Iris pigment epithelial cell (primary cell): Measurements from ENCODE around the gene TCERG1L.

Experiments
- DNase-seq: peaks from one replicate; pipeline ENCODE4 v3.0.0-alpha.2; 2011; ENCODE audit warnings: low read depth

TCERG1L gene

GRCh38 chr10:131227163-131227740, 84.3 kb downstream of the TCERG1L start:
- no peak for DNase-seq

GRCh38 chr10:131226446-131227162, 84.9 kb downstream of the TCERG1L start:
- no peak for DNase-seq

- DNase-seq: no peak
Observed at GRCh38 chr10:131224106-131224505, 87.4 kb downstream of the TCERG1L start.

- no peak for DNase-seq
Observed at GRCh38 chr10:131223422-131223821, 88.1 kb downstream of the TCERG1L start.

GRCh38 chr10:131222986-131223385, 88.5 kb downstream of the TCERG1L start:
- DNase-seq: no peak

- peak; percentile 12 for DNase-seq
Observed at GRCh38 chr10:131221632-131222277, 89.8 kb downstream of the TCERG1L start.

GRCh38 chr10:131220601-131221171, 90.8 kb downstream of the TCERG1L start:
- DNase-seq: no peak

- no peak for DNase-seq
Observed at GRCh38 chr10:131219955-131220489, 91.5 kb downstream of the TCERG1L start.

- no peak for DNase-seq
Observed at GRCh38 chr10:131219584-131219886, 92.0 kb downstream of the TCERG1L start.

GRCh38 chr10:131218811-131219583, 92.5 kb downstream of the TCERG1L start:
- no peak for DNase-seq

GRCh38 chr10:131216681-131217230, 94.8 kb downstream of the TCERG1L start:
- DNase-seq: no peak

GRCh38 chr10:131215776-131216175, 95.7 kb downstream of the TCERG1L start:
- no peak for DNase-seq

GRCh38 chr10:131214521-131215244, 96.8 kb downstream of the TCERG1L start:
- DNase-seq: no peak

- no peak for DNase-seq
Observed at GRCh38 chr10:131213741-131214505, 97.6 kb downstream of the TCERG1L start.

- DNase-seq: no peak
Observed at GRCh38 chr10:131212763-131213325, 98.7 kb downstream of the TCERG1L start.

- DNase-seq: no peak
Observed at GRCh38 chr10:131211965-131212619, 99.4 kb downstream of the TCERG1L start.

- no peak for DNase-seq
Observed at GRCh38 chr10:131211559-131211958, 100.0 kb downstream of the TCERG1L start.

GRCh38 chr10:131211146-131211545, 100.4 kb downstream of the TCERG1L start:
- no peak for DNase-seq

- no peak for DNase-seq
Observed at GRCh38 chr10:131210181-131210580, 101.3 kb downstream of the TCERG1L start.
